Stimulated activated CD8-positive, alpha-beta memory T cell treated with anti-CD3 and anti-CD28 coated beads, Interleukin-4, amount 100 ng/mL, for 24 hours (primary cell): ENCODE measurements around the gene DPP10.
"Not testable (repeated sequence)": the region's sequence is repeated elsewhere in the genome, so short reads cannot be mapped to it uniquely, and the experiment has no call there.

Source experiments
- DNase-seq: peaks from one replicate; pipeline ENCODE4 v3.0.0-alpha.2; 2020; ENCODE audit warnings: low read depth

DPP10 gene

GRCh38 chr2:114515882-114516281, 73.4 kb downstream of the DPP10 start:
- DNase-seq = no peak

GRCh38 chr2:114517580-114517979, 75.1 kb downstream of the DPP10 start:
- DNase-seq = no peak

GRCh38 chr2:114518738-114519137, 76.3 kb downstream of the DPP10 start:
- DNase-seq = no peak

- not testable (repeated sequence) for DNase-seq
These were observed 80.2 kb downstream of the DPP10 start for GRCh38 chr2:114522612-114523011.

GRCh38 chr2:114525955-114526354, 83.5 kb downstream of the DPP10 start:
- DNase-seq = no peak

GRCh38 chr2:114526841-114527240, 84.4 kb downstream of the DPP10 start:
- DNase-seq = no peak

- no peak for DNase-seq
These were observed 85.0 kb downstream of the DPP10 start for GRCh38 chr2:114527330-114527983.

- no peak for DNase-seq
These were observed 92.0 kb downstream of the DPP10 start for GRCh38 chr2:114534116-114535084.

- DNase-seq = no peak
These were observed 95.3 kb downstream of the DPP10 start for GRCh38 chr2:114537777-114538176.

GRCh38 chr2:114542695-114543094, 100.3 kb downstream of the DPP10 start:
- no peak for DNase-seq

- DNase-seq = no peak
These were observed 100.9 kb downstream of the DPP10 start for GRCh38 chr2:114543236-114543766.

GRCh38 chr2:114545052-114545451, 102.6 kb downstream of the DPP10 start:
- no peak for DNase-seq

GRCh38 chr2:114546531-114546930, 104.1 kb downstream of the DPP10 start:
- no peak for DNase-seq

- no peak for DNase-seq
These were observed 105.7 kb downstream of the DPP10 start for GRCh38 chr2:114548151-114548550.

- DNase-seq = no peak
These were observed 107.9 kb downstream of the DPP10 start for GRCh38 chr2:114550364-114550763.

- DNase-seq = no peak
These were observed 108.7 kb downstream of the DPP10 start for GRCh38 chr2:114550895-114551793.

- DNase-seq = no peak
These were observed 110.6 kb downstream of the DPP10 start for GRCh38 chr2:114553027-114553426.

GRCh38 chr2:114569166-114569565, 126.7 kb downstream of the DPP10 start:
- DNase-seq = no peak

GRCh38 chr2:114577657-114578056, 135.2 kb downstream of the DPP10 start:
- DNase-seq = no peak

GRCh38 chr2:114579542-114579941, 137.1 kb downstream of the DPP10 start:
- no peak for DNase-seq

- no peak for DNase-seq
These were observed 138.2 kb downstream of the DPP10 start for GRCh38 chr2:114580691-114581090.

- no peak for DNase-seq
These were observed 155.9 kb downstream of the DPP10 start for GRCh38 chr2:114598329-114598728.
